HUES6 (cell line): ENCODE measurements around the gene RNF2.

Experiments
- H3K27ac ChIP-seq: 2 replicates; pipeline ENCODE4 v1.7.0; 2013; ENCODE audit warnings: low read depth, mild to moderate bottlenecking, low read length, inconsistent platforms
- H3K27me3 ChIP-seq: 2 replicates; pipeline ENCODE4 v1.6.1; 2013; ENCODE audit warnings: low read length; ENCODE audit not compliant: control insufficient read depth, insufficient read depth
- H3K36me3 ChIP-seq: 2 replicates; pipeline ENCODE4 v1.6.1; 2013; ENCODE audit warnings: low read length; ENCODE audit not compliant: control insufficient read depth, insufficient read depth
- H3K4me1 ChIP-seq: 2 replicates; pipeline ENCODE4 v1.6.1; 2013; ENCODE audit warnings: low read length; ENCODE audit not compliant: control insufficient read depth, insufficient read depth
- H3K4me3 ChIP-seq: 2 replicates; pipeline ENCODE4 v1.5.1; 2013; ENCODE audit warnings: low read depth, low read length
- H3K9ac ChIP-seq: one replicate; pipeline ENCODE4 v1.6.1; 2013; ENCODE audit warnings: mild to moderate bottlenecking, low read length
- H3K9me3 ChIP-seq: 2 replicates; pipeline ENCODE4 v1.6.1; 2013; ENCODE audit warnings: low read depth, low read length; ENCODE audit not compliant: control insufficient read depth, insufficient read depth

RNF2 gene

DNA sequence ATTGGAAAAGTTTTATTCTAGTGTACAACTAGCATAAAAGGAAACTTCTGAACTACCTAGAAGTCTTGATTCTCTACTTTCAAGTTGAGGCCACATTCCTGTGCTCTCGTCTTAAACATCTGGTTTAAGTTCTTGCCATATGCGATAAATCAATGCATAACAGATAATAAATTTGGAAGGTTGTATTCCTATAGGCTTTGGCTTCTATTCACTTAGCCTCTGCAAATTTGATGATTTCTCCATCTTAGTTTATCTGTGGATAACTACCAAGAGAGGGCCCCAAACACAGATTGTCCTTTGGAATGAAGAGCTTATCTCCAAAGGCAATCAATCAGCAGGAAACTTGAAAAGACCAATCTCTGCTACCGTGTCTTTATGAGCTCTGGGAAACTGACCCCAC lies 11.7 kb upstream of the RNF2 start:
- Histone ChIP-seq H3K27me3 (no peaks in the 10 kb centered on the region), H3K9me3 (no peaks in the 10 kb centered on the region), H3K27ac (no peak overlapping the region), H3K4me1 (no peaks in the 10 kb centered on the region), H3K9ac (no peak overlapping the region), H3K36me3 (no peaks in the 10 kb centered on the region), H3K4me3 (no peak overlapping the region)

DNA sequence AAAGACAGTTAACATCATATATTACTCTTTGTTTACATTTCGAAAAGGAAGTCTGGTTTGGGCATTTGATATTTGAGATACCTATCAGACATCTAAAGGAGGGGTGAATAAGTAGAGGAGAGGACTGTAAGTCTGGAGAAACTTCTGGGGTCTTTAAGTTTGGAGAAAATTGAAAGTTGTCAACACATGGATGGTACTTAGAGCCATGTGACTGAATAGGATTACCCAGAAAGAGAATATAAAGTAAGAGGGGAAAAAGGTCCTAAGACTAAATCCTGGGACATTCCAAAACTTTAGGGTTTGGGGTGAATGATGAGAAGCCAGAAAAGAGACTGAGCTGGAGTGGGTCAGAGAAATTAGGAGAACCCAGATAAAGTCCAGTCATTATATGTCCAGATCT lies 10.1 kb upstream of the RNF2 start:
- no peaks in the 10 kb centered on the region for H3K4me1 ChIP-seq
- no peaks in the 10 kb centered on the region for H3K27me3 ChIP-seq
- H3K9me3 ChIP-seq: no peaks in the 10 kb centered on the region
- no peak overlapping the region for H3K4me3 ChIP-seq
- no peak overlapping the region for H3K27ac ChIP-seq
- H3K36me3 ChIP-seq: no peaks in the 10 kb centered on the region
- no peak overlapping the region for H3K9ac ChIP-seq

DNA sequence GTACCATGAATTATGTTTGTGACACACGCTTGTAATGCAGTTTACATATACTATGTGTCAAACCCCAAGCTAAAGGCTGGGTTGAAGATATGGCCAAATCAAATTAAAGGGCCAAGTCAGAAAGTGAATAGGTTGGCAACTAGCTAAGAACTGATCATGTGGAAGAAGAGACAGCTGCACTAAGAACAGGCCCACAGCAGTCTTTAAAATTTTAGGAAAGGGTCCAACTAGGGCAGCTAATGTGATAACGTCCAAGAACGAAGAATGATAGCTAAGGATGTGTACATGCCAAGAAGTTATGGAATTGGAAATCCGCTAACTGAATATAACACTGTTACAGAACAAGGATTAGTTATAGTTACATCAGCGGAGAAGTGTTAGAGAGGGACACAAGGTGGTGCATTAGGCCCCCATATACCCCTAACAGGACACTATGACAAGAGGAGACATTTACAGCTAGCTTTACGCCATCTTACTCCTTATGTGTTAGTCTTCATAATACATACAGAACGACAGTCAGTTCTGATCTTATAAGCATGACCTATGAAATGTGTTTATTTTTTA lies 6.5 kb upstream of the RNF2 start:
- Histone ChIP-seq H3K4me1 (no peaks in the 10 kb centered on the region), H3K4me3 (no peak overlapping the region), H3K27ac (no peak overlapping the region), H3K9me3 (no peaks in the 10 kb centered on the region), H3K27me3 (no peaks in the 10 kb centered on the region), H3K36me3 (no peaks in the 10 kb centered on the region), H3K9ac (no peak overlapping the region)

DNA sequence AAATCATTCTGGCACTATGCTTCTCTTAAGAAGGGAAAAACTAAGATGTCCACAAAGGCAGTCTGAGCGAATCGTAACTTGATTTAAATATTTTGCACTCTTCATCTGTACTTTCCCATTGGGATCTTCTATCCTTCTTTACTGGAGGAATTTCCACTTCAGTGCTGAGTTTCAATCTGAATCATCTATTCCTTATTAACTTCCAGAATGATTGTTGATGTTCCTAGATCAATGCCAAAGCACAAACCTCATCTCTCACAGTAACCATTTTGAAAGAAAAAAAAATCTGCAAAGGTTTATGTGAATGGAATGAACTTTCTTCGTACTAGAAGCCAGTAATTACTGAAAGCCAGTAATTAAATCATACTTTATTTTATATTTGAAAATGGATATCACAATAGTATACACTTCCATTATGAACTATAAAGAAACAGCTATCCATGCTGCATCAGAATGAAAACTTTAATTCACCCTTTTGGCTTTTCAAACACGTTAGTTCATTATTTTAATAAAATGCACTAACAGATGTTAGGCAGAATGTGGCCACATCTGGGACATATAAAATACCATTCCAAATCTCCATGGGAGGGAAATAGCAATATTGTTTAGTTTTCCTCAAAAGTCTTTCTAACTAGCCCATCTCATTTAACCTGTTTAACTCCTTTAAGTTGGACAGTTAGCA lies 5.5 kb upstream of the RNF2 start:
- no peak overlapping the region for H3K27ac ChIP-seq
- H3K9ac ChIP-seq: no peak overlapping the region
- no peaks in the 10 kb centered on the region for H3K9me3 ChIP-seq
- H3K36me3 ChIP-seq: no peaks in the 10 kb centered on the region
- H3K4me1 ChIP-seq: no peaks in the 10 kb centered on the region
- H3K4me3 ChIP-seq: no peak overlapping the region
- peaks cover 10% of the 10 kb centered on the region for H3K27me3 ChIP-seq

DNA sequence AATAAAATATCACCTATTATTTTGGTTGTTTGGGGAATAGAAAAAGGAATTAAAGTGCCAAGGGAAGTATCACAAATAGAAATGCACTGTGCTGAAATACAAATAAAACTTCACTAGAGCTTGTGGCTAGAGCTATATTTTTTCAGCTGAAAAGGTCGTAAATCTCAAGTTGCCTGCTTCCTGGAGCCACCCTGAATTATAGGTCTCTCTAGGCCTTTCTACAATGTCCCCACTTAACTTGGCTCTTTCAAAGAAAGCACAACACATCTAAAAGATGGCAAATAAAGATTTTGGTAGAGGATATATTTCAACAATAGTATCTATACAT lies 5.0 kb upstream of the RNF2 start:
- Histone ChIP-seq H3K4me3 (no peak overlapping the region), H3K36me3 (no peaks in the 10 kb centered on the region), H3K27me3 (peaks cover 11% of the 10 kb centered on the region), H3K27ac (no peak overlapping the region), H3K4me1 (no peaks in the 10 kb centered on the region), H3K9me3 (no peaks in the 10 kb centered on the region), H3K9ac (no peak overlapping the region)

DNA sequence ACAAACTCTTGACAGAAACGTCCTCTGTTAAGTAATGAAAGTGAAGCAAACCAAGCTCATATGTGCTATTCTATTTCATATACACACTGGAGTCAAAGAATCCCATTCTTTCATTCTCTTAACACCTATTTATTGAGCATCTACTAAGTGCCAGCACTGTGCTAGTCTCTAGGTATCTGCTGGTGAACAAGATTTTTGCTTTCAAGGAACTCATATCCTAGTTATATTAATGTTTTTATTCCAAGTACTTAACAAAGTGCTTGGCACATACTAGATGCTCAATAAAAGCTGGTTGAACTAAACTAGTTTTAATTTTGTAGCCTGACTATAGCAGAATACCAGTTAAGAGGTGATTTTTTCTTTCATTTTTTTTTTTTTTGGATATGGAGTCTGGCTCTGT lies 3.6 kb upstream of the RNF2 start:
- Histone ChIP-seq H3K4me1 (peaks cover 2% of the 10 kb centered on the region; the same call in 1 of the 2 replicates), H3K27ac (no peak overlapping the region), H3K9me3 (no peaks in the 10 kb centered on the region), H3K36me3 (no peaks in the 10 kb centered on the region), H3K27me3 (peaks cover 11% of the 10 kb centered on the region), H3K4me3 (no peak overlapping the region), H3K9ac (no peak overlapping the region)

DNA sequence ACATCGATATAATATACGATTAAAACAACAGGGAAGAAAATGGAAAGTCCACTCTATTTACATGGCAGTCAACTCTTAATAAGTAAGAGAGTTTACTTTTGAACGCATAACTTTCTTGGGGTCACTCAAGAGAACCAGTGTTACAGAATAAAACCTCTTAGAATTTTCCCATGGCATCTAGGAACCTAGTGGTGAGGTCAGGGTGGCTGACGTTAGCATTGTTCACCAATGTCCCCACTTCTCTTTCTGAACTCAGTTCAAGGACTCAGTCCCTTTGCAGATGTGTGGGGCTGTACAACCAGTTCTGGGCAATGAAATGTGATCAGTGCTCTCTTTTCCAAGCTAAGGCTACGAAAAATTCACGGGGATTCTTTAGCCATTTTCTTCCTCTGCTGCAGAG lies 2.6 kb upstream of the RNF2 start:
- Histone ChIP-seq H3K4me3 (no peak overlapping the region), H3K4me1 (peaks cover 11% of the 10 kb centered on the region), H3K27me3 (peaks cover 11% of the 10 kb centered on the region)

DNA sequence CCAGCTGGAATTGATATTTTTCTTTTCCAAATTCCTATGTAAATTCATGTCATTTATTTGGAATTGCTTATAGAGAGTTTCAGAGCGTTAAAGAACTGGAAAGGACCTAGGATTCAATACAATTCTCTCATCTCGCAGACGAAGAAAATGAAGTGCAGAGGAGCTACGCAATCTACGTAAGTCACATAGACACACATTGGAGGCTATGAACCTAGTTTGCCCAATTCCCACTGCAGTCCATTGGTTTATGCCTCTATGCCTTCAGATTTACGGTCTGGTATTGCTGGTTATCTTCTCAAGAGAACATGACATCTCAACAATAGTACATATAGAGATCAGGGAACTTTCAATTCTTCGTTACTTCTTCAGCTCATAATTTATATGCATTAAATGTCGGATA lies 971 bp upstream of the RNF2 start:
- Histone ChIP-seq H3K36me3 (no peaks in the 10 kb centered on the region), H3K9ac (no peak overlapping the region), H3K9me3 (no peaks in the 10 kb centered on the region), H3K4me3 (no peak overlapping the region), H3K4me1 (peaks cover 22% of the 10 kb centered on the region), H3K27me3 (peaks cover 11% of the 10 kb centered on the region), H3K27ac (no peak overlapping the region)

More for the DNA sequence above, 2.6 kb upstream of the RNF2 start:
- H3K27ac ChIP-seq: no peak overlapping the region
- no peaks in the 10 kb centered on the region for H3K9me3 ChIP-seq
- no peak overlapping the region for H3K9ac ChIP-seq
- no peaks in the 10 kb centered on the region for H3K36me3 ChIP-seq

DNA sequence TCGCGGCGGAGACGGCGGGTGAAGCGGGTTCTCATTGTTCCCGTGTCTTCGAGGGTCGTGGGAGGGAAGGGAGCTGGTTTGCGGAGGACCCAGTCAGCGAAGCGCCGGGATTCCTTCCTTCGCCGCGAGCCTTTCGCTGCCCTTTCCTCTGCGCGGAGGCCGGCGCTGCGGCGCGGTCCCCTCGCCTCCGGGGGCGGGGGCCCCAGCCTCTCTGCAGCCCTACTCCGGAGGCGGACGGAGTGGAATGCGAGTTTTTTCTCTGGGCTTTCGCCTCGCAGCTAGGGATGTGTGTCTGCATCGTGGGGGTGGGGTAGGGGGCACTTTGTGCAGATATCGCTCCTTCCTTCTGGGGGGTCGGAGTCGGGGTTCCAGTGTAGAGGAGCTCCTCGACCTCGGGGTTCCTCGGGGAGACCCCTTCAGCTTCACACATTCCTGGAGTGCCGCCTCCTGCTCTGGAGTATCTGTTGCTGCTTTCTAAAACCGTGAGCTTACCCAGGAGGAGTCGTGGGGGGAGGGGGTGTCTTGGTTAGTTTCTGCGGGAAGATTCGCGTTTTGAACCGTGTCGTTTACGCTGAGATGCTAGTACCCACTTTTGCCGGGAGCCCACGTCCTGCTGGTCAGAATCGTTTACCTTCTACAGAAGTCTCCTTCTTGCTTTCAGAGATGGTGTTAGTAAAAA lies 595 bp downstream of the RNF2 start:
- Histone ChIP-seq H3K9me3 (no peaks in the 10 kb centered on the region; the same call in 1 of the 2 replicates), H3K4me3 (peak overlapping the region; percentile 80), H3K27me3 (peaks cover 11% of the 10 kb centered on the region), H3K4me1 (peaks cover 22% of the 10 kb centered on the region), H3K27ac (peak overlapping the region; percentile 82), H3K9ac (peak overlapping the region; percentile 84), H3K36me3 (no peaks in the 10 kb centered on the region)

DNA sequence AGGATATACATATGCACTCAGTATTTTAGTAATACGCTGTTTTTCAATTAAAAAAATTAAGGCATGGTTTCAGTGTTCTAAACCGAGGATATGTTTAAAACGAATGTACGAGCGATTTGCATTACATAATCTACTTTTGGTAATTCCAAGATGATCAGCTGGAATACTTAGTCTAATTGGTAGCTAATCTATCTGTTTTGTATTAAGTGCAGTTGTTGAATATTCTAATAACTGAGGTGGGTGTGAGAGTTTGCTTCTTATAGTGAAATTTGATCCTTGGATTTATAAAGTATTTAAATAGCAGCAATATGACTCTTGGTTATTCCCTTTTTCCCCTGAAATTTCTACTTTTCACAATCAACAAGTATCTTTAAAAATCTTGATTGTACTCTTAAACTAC lies 1.3 kb downstream of the RNF2 start:
- peak overlapping the region; percentile 84 for H3K9ac ChIP-seq
- no peaks in the 10 kb centered on the region; the same call in 1 of the 2 replicates for H3K9me3 ChIP-seq
- no peak overlapping the region for H3K27ac ChIP-seq
- H3K4me1 ChIP-seq: peaks cover 22% of the 10 kb centered on the region
- H3K36me3 ChIP-seq: no peaks in the 10 kb centered on the region
- peak overlapping the region; percentile 80 for H3K4me3 ChIP-seq
- peaks cover 11% of the 10 kb centered on the region for H3K27me3 ChIP-seq

DNA sequence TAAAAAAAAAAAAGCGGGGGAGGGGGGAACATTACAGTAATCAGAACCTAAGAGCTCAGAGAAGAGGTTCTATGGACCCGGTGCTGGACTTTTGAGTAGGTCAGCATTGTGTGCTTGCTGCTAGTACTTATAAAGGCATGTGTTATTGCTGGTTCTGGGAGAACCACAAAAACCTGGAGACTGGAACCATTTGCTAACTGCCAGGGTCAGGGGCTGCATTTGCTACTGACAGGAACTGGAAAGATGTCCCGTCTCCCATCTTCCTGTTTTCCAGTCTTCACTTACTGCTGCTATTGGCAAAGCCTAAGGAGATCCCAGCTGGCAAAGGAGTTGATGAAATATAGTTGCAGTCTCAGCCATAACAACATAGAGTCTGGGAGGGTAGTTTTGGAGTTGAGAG lies 4.3 kb downstream of the RNF2 start:
- Histone ChIP-seq H3K36me3 (no peaks in the 10 kb centered on the region), H3K4me1 (peaks cover 22% of the 10 kb centered on the region), H3K27me3 (peaks cover 4% of the 10 kb centered on the region), H3K4me3 (no peak overlapping the region), H3K27ac (no peak overlapping the region), H3K9ac (no peak overlapping the region), H3K9me3 (peaks cover 2% of the 10 kb centered on the region; the same call in 1 of the 2 replicates)
